ENCODE measurements around the gene SETDB2.

The SETDB2 gene

GRCh38 chr13:49536144-49536873 is 92.2 kb downstream of the SETDB2 start:
- no peak for DNase-seq

- no peak for DNase-seq
Measured at GRCh38 chr13:49538404-49538803, 94.3 kb downstream of the SETDB2 start.

- DNase-seq: no peak
Measured at GRCh38 chr13:49539313-49539712, 95.2 kb downstream of the SETDB2 start.

- DNase-seq: no peak
Measured at GRCh38 chr13:49539746-49540145, 95.7 kb downstream of the SETDB2 start.

GRCh38 chr13:49540552-49540951 is 96.5 kb downstream of the SETDB2 start:
- DNase-seq: no peak

- no peak for DNase-seq
Measured at GRCh38 chr13:49543656-49544055, 99.6 kb downstream of the SETDB2 start.
